Measurements from ENCODE around the gene RAD51B.
"Not testable (repeated sequence)": the region's sequence is repeated elsewhere in the genome, so short reads cannot be mapped to it uniquely, and the experiment has no call there.

Gene RAD51B

GRCh38 chr14:68085742-68086141, 266.2 kb downstream of the RAD51B start:
- DNase-seq = no peak

GRCh38 chr14:68088451-68088854, 268.9 kb downstream of the RAD51B start:
- DNase-seq = no peak

GRCh38 chr14:68089146-68089731, 269.7 kb downstream of the RAD51B start:
- no peak for DNase-seq

GRCh38 chr14:68094158-68094557, 274.6 kb downstream of the RAD51B start:
- DNase-seq = no peak

DNA sequence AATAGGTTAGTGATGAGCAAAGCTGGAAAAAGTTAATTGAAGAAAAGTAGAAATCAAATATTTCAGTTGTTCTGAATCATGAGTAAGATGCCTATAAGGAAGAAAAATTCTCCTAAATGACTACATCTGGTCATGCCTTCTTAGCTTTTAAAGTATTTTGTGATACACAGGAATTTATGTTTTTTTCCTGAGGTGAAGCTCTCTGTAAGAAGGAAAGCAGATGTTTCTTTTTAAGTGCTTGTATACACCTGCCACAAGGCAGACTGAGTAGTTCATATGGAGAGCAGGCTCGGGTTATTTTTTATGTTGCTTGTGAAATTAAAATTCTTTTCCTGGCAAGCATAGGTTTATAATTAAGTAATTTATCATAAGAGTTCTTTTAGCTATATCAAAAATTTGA, 275.2 kb downstream of the RAD51B start:
- DNase-seq = no peak

DNA sequence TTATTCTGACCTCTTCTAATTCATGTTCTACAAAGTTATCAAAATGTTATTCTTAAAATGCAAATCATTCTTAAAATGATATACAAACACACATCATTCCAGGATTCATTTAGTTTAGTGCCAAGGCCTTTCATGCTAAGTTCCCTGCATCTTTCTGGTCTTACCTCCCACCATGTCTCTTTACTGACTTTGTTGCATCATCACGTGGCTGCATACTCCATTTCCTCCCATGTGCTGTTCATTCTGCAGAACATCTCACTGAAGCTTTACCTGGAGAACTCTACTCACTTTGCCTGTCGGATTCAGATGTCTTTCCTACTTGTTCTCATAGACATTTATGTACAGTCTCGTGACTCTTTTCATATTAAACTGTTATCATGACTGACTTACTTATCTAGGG, 278.1 kb downstream of the RAD51B start:
- DNase-seq = no peak

DNA sequence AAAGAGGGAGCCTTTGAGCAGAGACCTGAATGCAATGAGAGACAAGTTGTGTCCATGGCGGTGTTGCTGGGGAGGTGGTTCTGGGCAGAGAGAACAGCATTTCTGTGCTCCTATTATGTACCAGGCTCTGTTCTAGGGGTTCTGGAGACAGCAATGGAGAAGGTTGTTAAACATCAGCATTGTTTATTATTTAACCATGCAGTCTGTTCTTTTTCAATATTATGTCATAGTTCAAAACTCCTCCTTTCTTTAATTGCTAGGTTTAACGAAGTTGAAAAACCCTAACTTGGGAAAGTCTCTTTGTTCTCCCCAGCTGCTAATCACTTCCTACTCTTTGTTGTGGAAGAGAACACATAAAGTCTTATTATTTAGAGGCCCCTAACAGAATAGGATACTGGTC, 279.3 kb downstream of the RAD51B start:
- DNase-seq = no peak

GRCh38 chr14:68099495-68100045, 280.0 kb downstream of the RAD51B start:
- no peak for DNase-seq

GRCh38 chr14:68101715-68102301, 282.2 kb downstream of the RAD51B start:
- not testable (repeated sequence) for DNase-seq

DNA sequence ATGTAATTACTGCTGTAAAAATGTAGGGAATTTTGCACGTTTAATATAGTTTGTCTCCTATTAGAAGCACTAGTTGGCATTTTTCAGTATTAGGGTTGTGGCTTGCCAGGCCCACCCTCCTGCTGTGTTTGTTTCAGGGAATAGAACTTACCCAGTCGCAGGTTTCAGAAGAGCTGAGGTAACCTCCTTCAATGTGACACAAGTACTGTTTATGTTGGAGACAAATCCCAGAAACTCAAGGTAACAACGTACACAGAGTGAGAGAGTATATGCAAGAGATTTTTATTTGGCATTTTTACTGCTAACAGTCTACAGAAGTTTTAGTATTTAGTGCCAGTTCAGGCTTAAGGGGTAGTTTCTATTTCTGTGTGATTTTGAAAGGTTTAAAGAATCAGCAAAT, 284.3 kb downstream of the RAD51B start:
- DNase-seq = no peak

- no peak for DNase-seq
Measured at GRCh38 chr14:68104518-68104917, 284.9 kb downstream of the RAD51B start.

GRCh38 chr14:68105816-68106215, 286.2 kb downstream of the RAD51B start:
- DNase-seq = no peak

GRCh38 chr14:68106456-68106855, 286.9 kb downstream of the RAD51B start:
- DNase-seq = no peak

DNA sequence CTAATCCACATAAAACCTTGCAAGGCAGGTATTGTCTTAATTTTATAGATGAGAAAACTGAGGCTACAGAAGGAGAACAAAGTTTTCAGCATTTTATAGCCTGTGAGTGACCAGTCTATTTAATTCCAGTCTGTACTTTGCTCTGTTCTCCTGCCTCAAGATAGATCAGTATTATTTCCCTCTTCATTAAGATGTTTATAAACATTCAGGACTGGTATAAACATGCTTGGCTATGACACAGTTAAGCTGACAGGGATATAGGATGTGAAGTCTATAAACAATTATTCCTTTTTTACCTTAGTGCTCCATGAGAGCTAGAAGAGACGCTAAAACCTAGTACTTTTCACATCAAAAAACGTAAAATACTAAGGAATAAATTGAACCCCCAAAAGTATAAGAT, 287.3 kb downstream of the RAD51B start:
- no peak for DNase-seq

DNA sequence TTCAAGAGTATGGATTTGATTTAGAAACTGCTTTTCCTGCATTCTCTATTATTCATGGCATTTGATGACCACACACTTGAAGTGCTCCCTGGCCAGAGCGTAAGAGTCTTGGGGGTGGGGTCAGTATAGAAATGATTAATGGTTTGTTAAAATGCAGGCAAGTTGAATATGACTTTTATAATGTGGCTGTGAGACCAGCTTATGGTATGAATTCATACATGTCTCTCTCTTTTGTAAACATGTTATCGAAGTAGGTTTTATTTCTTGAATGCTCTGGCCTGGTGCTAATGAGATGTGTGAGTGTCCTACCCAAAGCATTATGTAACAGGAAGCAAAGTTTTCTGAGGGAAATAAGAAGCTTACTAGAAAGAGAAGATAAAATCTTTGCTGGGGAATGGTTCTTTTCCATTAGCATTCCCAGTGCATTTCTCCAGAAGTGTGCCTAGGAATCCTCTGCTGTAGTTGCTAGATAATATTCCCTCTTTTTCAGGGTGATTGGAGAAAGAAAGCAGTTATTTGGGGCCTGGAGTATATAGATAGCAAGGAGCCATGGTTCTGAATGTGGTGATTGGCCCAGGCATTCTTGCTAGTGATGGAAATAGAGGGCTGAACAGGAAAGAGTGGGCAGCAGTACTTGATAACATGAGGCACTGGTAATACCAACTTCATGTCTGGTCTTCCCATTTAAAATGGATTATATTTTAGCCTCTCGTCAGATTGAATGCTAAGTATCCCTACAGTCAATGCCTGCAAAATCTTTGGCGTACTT, 289.7 kb downstream of the RAD51B start:
- DNase-seq = no peak

DNA sequence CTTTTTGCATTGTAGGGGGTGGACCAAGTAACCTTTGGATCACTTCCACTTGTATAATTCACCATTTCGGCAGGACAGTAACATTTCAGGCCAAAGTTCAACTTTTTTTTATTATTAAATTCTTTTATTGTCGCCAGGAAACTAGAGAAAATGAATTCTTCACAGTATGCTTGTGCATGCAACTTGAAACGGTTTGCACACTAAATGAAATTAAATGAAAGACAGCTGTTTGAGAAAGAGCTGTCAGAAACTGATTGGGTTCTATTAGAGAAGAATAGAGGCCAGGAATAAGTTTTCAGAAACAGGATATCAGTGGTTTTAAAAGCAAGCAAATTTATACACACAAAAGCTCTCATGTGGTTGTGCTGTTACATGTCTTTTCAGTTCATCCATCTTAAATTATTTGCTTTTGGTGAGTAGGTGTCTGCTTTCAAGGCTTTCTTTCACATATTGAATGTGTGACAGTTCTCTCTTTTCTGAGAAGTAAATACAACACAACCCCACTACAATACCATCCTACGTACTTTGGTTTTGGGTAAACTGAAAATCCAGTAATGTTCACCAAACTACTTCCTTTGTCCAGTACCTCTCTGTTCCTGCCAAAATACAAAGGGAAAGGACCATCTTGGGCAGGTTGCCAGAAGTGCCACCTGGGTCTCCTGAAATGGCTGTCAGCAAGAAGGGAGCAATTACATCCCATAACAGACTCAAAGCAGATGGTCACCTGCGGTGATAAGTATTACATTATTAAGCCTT, 291.7 kb downstream of the RAD51B start:
- DNase-seq = no peak

- no peak for DNase-seq
Measured at GRCh38 chr14:68111853-68112270, 292.3 kb downstream of the RAD51B start.

DNA sequence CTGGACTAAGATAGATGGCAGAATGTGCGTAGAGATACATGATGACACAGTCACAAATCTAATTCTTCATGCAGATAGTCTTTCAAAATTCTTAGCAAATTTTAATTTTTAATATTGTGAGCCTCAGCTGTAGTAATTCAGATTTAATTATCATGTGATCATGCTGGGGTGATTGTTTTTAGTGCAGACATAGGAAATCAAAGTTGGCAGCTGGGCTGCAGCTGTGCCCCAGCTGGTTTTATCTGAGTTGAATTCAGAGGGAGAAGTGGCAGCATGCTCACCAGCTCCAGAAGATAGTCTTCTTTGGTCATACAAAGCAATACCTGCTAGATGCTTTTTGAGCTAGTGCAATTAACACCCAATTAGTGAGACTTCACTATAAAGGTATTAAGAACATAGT, 292.9 kb downstream of the RAD51B start:
- DNase-seq = no peak

GRCh38 chr14:68113343-68113930, 293.9 kb downstream of the RAD51B start:
- no peak for DNase-seq

- not testable (repeated sequence) for DNase-seq
Measured at GRCh38 chr14:68115952-68116351, 296.4 kb downstream of the RAD51B start.

- no peak for DNase-seq
Measured at GRCh38 chr14:68122651-68123050, 303.1 kb downstream of the RAD51B start.

- DNase-seq = no peak
Measured at GRCh38 chr14:68124050-68124449, 304.5 kb downstream of the RAD51B start.
